ENCODE data around the gene MYBPH.

The MYBPH gene

DNA sequence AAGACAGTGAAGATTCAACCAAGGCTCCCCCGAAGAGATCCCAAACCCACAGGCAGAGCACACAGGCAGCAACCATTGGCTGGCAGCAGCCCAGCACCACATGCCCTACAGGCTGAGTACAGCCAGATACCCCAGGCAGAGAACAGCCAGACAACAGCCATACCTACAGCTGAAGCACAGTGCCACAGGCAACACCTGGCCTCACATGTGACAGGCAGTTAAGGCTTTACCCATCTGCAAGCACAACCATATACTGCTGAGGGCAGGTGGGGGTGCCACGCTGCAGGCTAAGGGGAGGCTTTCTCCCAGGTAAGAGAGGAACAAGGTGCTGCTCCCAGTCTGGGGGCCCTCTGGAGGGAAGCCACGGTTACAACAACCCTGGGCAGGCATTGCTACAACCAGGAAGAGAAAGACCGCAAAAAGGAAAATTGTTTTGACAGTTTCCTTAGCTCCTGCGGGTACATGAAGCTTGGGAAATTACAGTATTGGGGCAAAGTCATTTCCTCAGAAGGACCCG, 41.6 kb upstream of the MYBPH start:
- Histone ChIP-seq H3K4me3 (ENCODE audit: low read depth, low read length, poor library complexity, severe bottlenecking) (no peak overlapping the region), H3K27ac (ENCODE audit: low read depth, low read length, poor library complexity, severe bottlenecking) (no peak overlapping the region)

DNA sequence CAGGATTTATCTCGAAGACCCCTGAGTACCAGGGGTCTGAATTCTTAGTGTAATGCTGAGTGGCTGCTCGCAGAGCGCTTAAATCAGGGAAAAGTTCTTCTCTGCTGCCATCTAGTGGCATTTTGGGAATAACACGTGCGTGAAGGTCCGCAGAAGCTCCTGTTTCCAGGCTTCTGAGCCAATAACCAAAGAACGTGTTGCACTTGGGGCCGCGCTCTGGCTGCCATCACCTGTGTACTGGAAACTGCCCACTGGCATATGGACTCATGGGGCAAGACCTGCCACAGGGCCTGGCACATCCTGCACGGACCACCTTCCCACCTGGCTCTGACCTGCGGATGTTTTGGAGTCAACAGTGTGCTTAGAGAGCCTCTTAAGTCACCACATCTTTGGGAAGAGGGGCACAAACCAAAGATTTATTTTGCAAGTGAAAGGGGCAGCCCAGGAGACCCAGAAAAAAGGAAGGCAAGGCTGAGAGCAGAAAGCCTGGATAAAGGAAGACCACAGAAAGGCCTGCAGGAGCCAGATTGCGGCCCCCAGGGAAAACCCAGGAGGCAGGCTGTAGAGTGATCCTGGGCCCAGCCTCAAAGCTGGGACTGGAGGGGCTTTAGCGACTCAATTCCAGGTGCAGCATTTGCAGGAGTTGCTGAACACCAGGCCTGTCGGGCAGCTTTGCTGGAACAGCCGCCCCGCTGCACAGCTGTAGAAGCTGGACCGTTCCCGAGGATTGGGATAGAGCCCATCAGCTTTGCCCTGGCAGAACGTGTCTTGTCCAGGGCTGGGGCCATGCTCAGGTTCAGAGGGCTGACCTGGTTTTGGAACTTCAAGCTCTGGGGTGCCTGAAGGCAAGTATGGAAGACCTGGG, 40.9 kb upstream of the MYBPH start:
- Histone ChIP-seq H3K4me3 (ENCODE audit: low read depth, low read length, poor library complexity, severe bottlenecking) (no peak overlapping the region), H3K4me1 (ENCODE audit: insufficient read depth, low read length, severe bottlenecking) (no peaks in the 10 kb centered on the region), H4K20me1 (ENCODE audit: insufficient read depth, low read length) (no peaks in the 10 kb centered on the region), H3K9ac (ENCODE audit: low read length) (no peak overlapping the region), H3K36me3 (ENCODE audit: insufficient read depth, low read length) (no peaks in the 10 kb centered on the region), H3F3A (ENCODE audit: insufficient read depth, low read length) (no peaks in the 10 kb centered on the region), H3K9me3 (ENCODE audit: low read length) (no peaks in the 10 kb centered on the region), H2AFZ (ENCODE audit: low read length) (no peak overlapping the region), H3K4me2 (ENCODE audit: low read length) (no peak overlapping the region), H3K9me2 (ENCODE audit: low read depth, low read length) (no peaks in the 10 kb centered on the region), H3K27me3 (ENCODE audit: insufficient read depth, low read length) (0 out of 2 replicates have a peak, but pooled peaks cover 8% of the 10 kb centered on the region), H3K27ac (ENCODE audit: low read depth, low read length, poor library complexity, severe bottlenecking) (no peak overlapping the region), H3K79me2 (ENCODE audit: insufficient read depth, low read length) (no peaks in the 10 kb centered on the region)
- TF ChIP-seq, protein P1, sequence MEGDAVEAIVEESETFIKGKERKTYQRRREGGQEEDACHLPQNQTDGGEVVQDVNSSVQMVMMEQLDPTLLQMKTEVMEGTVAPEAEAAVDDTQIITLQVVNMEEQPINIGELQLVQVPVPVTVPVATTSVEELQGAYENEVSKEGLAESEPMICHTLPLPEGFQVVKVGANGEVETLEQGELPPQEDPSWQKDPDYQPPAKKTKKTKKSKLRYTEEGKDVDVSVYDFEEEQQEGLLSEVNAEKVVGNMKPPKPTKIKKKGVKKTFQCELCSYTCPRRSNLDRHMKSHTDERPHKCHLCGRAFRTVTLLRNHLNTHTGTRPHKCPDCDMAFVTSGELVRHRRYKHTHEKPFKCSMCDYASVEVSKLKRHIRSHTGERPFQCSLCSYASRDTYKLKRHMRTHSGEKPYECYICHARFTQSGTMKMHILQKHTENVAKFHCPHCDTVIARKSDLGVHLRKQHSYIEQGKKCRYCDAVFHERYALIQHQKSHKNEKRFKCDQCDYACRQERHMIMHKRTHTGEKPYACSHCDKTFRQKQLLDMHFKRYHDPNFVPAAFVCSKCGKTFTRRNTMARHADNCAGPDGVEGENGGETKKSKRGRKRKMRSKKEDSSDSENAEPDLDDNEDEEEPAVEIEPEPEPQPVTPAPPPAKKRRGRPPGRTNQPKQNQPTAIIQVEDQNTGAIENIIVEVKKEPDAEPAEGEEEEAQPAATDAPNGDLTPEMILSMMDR (IDR thresholded peaks at IDR 0.05; ENCODE audit: low read length) = peak; percentile 76
- no peak for TF ChIP-seq EZH2 (IDR thresholded peaks at IDR 0.05; ENCODE audit: borderline replicate concordance, low read length)

More for the DNA sequence above, 41.6 kb upstream of the MYBPH start:
- Histone ChIP-seq H3K9ac (ENCODE audit: low read length) (no peak overlapping the region), H3K4me1 (ENCODE audit: insufficient read depth, low read length, severe bottlenecking) (no peaks in the 10 kb centered on the region), H4K20me1 (ENCODE audit: insufficient read depth, low read length) (no peaks in the 10 kb centered on the region), H3K9me3 (ENCODE audit: low read length) (no peaks in the 10 kb centered on the region), H3K36me3 (ENCODE audit: insufficient read depth, low read length) (no peaks in the 10 kb centered on the region), H2AFZ (ENCODE audit: low read length) (no peak overlapping the region), H3K27me3 (ENCODE audit: insufficient read depth, low read length) (0 out of 2 replicates have a peak, but pooled peaks cover 8% of the 10 kb centered on the region), H3K4me2 (ENCODE audit: low read length) (no peak overlapping the region), H3F3A (ENCODE audit: insufficient read depth, low read length) (no peaks in the 10 kb centered on the region), H3K9me2 (ENCODE audit: low read depth, low read length) (no peaks in the 10 kb centered on the region), H3K79me2 (ENCODE audit: insufficient read depth, low read length) (no peaks in the 10 kb centered on the region)
- TF ChIP-seq, protein P1 (IDR thresholded peaks at IDR 0.05; ENCODE audit: low read length) = no peak
- no peak for TF ChIP-seq EZH2 (IDR thresholded peaks at IDR 0.05; ENCODE audit: borderline replicate concordance, low read length)

DNA sequence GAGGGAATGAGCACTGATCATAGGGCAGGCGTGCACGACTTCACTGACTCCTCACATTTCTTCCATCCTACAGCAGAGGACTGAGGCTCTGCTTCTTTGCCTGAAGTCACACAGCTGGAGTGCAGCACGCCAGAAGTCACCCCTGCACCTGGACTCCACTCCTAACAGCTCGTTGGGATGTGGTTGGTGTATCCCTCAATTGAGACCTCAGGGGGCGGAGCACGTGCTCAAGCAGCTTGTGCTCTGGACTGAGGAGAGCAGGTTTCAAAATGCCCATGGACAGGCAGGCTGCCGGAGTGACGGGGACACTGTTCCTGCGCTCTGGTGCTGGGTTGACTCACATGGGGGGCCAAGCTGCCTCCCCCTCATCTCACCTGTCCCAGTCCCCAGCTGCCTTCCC, 39.9 kb upstream of the MYBPH start:
- Histone ChIP-seq H2AFZ (ENCODE audit: low read length) (no peak overlapping the region), H3K36me3 (ENCODE audit: insufficient read depth, low read length) (no peaks in the 10 kb centered on the region), H3K9me3 (ENCODE audit: low read length) (no peaks in the 10 kb centered on the region), H3K4me1 (ENCODE audit: insufficient read depth, low read length, severe bottlenecking) (no peaks in the 10 kb centered on the region), H3K4me3 (ENCODE audit: low read depth, low read length, poor library complexity, severe bottlenecking) (no peak overlapping the region), H3K9ac (ENCODE audit: low read length) (no peak overlapping the region), H3K27me3 (ENCODE audit: insufficient read depth, low read length) (0 out of 2 replicates have a peak, but pooled peaks cover 8% of the 10 kb centered on the region), H3K4me2 (ENCODE audit: low read length) (no peak overlapping the region), H3K27ac (ENCODE audit: low read depth, low read length, poor library complexity, severe bottlenecking) (no peak overlapping the region), H3K9me2 (ENCODE audit: low read depth, low read length) (no peaks in the 10 kb centered on the region), H4K20me1 (ENCODE audit: insufficient read depth, low read length) (no peaks in the 10 kb centered on the region), H3K79me2 (ENCODE audit: insufficient read depth, low read length) (no peaks in the 10 kb centered on the region), H3F3A (ENCODE audit: insufficient read depth, low read length) (no peaks in the 10 kb centered on the region)
- TF ChIP-seq, protein P1 (IDR thresholded peaks at IDR 0.05; ENCODE audit: low read length) = no peak
- no peak for TF ChIP-seq EZH2 (IDR thresholded peaks at IDR 0.05; ENCODE audit: borderline replicate concordance, low read length)

Measured in OCI-LY1 (cell line).